ENCODE measurements around the gene HSPA6.
"Not testable (repeated sequence)": the region's sequence is repeated elsewhere in the genome, so short reads cannot be mapped to it uniquely, and the experiment has no call there.

Gene HSPA6

DNA sequence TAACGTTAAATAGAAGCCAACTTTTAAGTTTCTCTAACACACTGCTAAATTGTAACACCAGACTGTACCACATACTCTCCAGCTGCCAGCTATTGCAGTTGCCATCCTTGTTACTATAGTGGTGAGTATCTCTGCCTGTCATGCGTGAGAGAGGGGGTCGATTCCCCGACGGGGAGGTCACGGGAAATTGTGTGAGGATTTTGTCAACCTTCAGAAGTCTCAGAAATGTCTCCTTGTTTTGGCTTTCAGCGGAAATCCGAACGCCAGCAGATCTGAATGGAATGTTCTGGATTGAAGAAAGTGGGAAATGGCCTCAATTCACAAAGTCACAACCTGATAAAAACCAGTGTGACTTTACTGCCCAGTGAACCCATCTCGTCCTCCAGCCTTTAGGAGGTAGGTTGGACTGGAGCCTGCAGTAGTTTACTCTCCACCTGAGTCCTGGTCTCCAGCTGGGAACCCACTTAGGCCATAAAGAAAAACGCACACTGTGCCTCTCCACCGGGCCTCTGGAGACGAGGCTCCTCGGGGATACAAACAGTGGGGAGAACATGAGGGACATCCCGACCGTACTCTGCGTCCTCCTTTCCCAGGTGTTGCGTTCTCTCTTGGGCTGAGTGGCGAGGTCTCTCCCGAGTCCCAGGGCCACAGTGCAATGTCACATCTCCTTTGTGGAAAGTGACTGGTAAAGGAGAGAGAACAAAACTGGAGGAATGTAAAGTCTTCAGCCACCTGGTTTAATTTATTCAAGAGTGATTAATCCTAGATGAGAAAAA lies 1.1 kb upstream of the HSPA6 start:
- not testable (repeated sequence) for H4K12ac ChIP-seq (ENCODE audit: low read depth, low read length); H3K79me1 ChIP-seq (ENCODE audit: low read length); H3K9ac ChIP-seq (ENCODE audit: low read length); H3K4me3 ChIP-seq (ENCODE audit: low read depth, low read length); H2AFZ ChIP-seq (ENCODE audit: insufficient read depth, low read length, poor library complexity); H3K23ac ChIP-seq (ENCODE audit: low read length); H3K4ac ChIP-seq (ENCODE audit: low read depth, low read length); H3K27ac ChIP-seq (ENCODE audit: low read depth, low read length); DNase-seq; H4K8ac ChIP-seq (ENCODE audit: low read depth, low read length); H3K9me3 ChIP-seq (ENCODE audit: insufficient read depth, low read depth, low read length); H3K79me2 ChIP-seq (ENCODE audit: control insufficient read depth, insufficient read depth, low read length, poor library complexity); H2BK5ac ChIP-seq (ENCODE audit: low read depth, low read length, poor library complexity); H4K91ac ChIP-seq (ENCODE audit: low read depth, low read length); H3K36me3 ChIP-seq (ENCODE audit: control insufficient read depth in 1 of 2, insufficient read depth in 2 of 2, low read length in 2 of 2); H2AK5ac ChIP-seq (ENCODE audit: low read length); H2BK12ac ChIP-seq (ENCODE audit: low read length); H3K4me1 ChIP-seq (ENCODE audit: control insufficient read depth in 1 of 2, insufficient read depth in 2 of 2, low read length in 2 of 2); H3K14ac ChIP-seq (ENCODE audit: low read length); H2BK120ac ChIP-seq (ENCODE audit: insufficient read depth, low read length, poor library complexity); H3K18ac ChIP-seq (ENCODE audit: low read length)
- Histone ChIP-seq H3K27me3 (ENCODE audit: insufficient read depth, low read length) (peaks cover 10% of the 10 kb centered on the region), H3K4me2 (ENCODE audit: low read length) (peak overlapping the region; percentile 2)
- WGBS (ENCODE audit: extremely low coverage, insufficient coverage, insufficient read length): no CpG with 5 or more reads among the region's 20 CpGs

DNA sequence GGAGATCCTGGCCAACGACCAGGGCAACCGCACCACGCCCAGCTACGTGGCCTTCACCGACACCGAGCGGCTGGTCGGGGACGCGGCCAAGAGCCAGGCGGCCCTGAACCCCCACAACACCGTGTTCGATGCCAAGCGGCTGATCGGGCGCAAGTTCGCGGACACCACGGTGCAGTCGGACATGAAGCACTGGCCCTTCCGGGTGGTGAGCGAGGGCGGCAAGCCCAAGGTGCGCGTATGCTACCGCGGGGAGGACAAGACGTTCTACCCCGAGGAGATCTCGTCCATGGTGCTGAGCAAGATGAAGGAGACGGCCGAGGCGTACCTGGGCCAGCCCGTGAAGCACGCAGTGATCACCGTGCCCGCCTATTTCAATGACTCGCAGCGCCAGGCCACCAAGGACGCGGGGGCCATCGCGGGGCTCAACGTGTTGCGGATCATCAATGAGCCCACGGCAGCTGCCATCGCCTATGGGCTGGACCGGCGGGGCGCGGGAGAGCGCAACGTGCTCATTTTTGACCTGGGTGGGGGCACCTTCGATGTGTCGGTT lies 477 bp downstream of the HSPA6 start:
- no CpG with 5 or more reads among the region's 55 CpGs for WGBS (ENCODE audit: extremely low coverage, insufficient coverage, insufficient read length)
- not testable (repeated sequence) for H3K18ac ChIP-seq (ENCODE audit: low read length); H2BK5ac ChIP-seq (ENCODE audit: low read depth, low read length, poor library complexity); DNase-seq; H3K79me2 ChIP-seq (ENCODE audit: control insufficient read depth, insufficient read depth, low read length, poor library complexity); H3K36me3 ChIP-seq (ENCODE audit: control insufficient read depth in 1 of 2, insufficient read depth in 2 of 2, low read length in 2 of 2); H3K14ac ChIP-seq (ENCODE audit: low read length); H3K79me1 ChIP-seq (ENCODE audit: low read length); H3K9me3 ChIP-seq (ENCODE audit: insufficient read depth, low read depth, low read length); H3K4ac ChIP-seq (ENCODE audit: low read depth, low read length); H4K12ac ChIP-seq (ENCODE audit: low read depth, low read length); H2AFZ ChIP-seq (ENCODE audit: insufficient read depth, low read length, poor library complexity); H3K23ac ChIP-seq (ENCODE audit: low read length); H4K8ac ChIP-seq (ENCODE audit: low read depth, low read length); H2BK12ac ChIP-seq (ENCODE audit: low read length); H3K4me1 ChIP-seq (ENCODE audit: control insufficient read depth in 1 of 2, insufficient read depth in 2 of 2, low read length in 2 of 2); H2BK120ac ChIP-seq (ENCODE audit: insufficient read depth, low read length, poor library complexity); H4K91ac ChIP-seq (ENCODE audit: low read depth, low read length); H3K27ac ChIP-seq (ENCODE audit: low read depth, low read length); H2AK5ac ChIP-seq (ENCODE audit: low read length); H3K9ac ChIP-seq (ENCODE audit: low read length)
- Histone ChIP-seq H3K27me3 (ENCODE audit: insufficient read depth, low read length) (peaks cover 10% of the 10 kb centered on the region), H3K4me2 (ENCODE audit: low read length) (peak overlapping the region; percentile 50), H3K4me3 (ENCODE audit: low read depth, low read length) (peak overlapping the region; percentile 68)

DNA sequence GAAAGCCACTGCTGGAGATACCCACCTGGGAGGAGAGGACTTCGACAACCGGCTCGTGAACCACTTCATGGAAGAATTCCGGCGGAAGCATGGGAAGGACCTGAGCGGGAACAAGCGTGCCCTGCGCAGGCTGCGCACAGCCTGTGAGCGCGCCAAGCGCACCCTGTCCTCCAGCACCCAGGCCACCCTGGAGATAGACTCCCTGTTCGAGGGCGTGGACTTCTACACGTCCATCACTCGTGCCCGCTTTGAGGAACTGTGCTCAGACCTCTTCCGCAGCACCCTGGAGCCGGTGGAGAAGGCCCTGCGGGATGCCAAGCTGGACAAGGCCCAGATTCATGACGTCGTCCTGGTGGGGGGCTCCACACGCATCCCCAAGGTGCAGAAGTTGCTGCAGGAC lies 981 bp downstream of the HSPA6 start:
- not testable (repeated sequence) for H4K12ac ChIP-seq (ENCODE audit: low read depth, low read length)

DNA sequence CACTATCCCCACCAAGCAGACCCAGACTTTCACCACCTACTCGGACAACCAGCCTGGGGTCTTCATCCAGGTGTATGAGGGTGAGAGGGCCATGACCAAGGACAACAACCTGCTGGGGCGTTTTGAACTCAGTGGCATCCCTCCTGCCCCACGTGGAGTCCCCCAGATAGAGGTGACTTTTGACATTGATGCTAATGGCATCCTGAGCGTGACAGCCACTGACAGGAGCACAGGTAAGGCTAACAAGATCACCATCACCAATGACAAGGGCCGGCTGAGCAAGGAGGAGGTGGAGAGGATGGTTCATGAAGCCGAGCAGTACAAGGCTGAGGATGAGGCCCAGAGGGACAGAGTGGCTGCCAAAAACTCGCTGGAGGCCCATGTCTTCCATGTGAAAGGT lies 1.6 kb downstream of the HSPA6 start:
- H3K4me2 ChIP-seq (ENCODE audit: low read length); H3K79me1 ChIP-seq (ENCODE audit: low read length); H3K4me3 ChIP-seq (ENCODE audit: low read depth, low read length); H3K4ac ChIP-seq (ENCODE audit: low read depth, low read length); H3K9me3 ChIP-seq (ENCODE audit: insufficient read depth, low read depth, low read length); H3K23ac ChIP-seq (ENCODE audit: low read length); H3K18ac ChIP-seq (ENCODE audit: low read length); H3K79me2 ChIP-seq (ENCODE audit: control insufficient read depth, insufficient read depth, low read length, poor library complexity); H3K36me3 ChIP-seq (ENCODE audit: control insufficient read depth in 1 of 2, insufficient read depth in 2 of 2, low read length in 2 of 2); H3K4me1 ChIP-seq (ENCODE audit: control insufficient read depth in 1 of 2, insufficient read depth in 2 of 2, low read length in 2 of 2); H4K91ac ChIP-seq (ENCODE audit: low read depth, low read length); H3K14ac ChIP-seq (ENCODE audit: low read length); H4K12ac ChIP-seq (ENCODE audit: low read depth, low read length); H3K9ac ChIP-seq (ENCODE audit: low read length); H2BK120ac ChIP-seq (ENCODE audit: insufficient read depth, low read length, poor library complexity); H3K27ac ChIP-seq (ENCODE audit: low read depth, low read length); H2BK5ac ChIP-seq (ENCODE audit: low read depth, low read length, poor library complexity); H2AK5ac ChIP-seq (ENCODE audit: low read length); DNase-seq; H2AFZ ChIP-seq (ENCODE audit: insufficient read depth, low read length, poor library complexity); H2BK12ac ChIP-seq (ENCODE audit: low read length); H4K8ac ChIP-seq (ENCODE audit: low read depth, low read length): not testable (repeated sequence)
- H3K27me3 ChIP-seq (ENCODE audit: insufficient read depth, low read length): peaks cover 10% of the 10 kb centered on the region
- WGBS (ENCODE audit: extremely low coverage, insufficient coverage, insufficient read length): no CpG with 5 or more reads among the region's 7 CpGs

More for the DNA sequence above, 981 bp downstream of the HSPA6 start:
- H2BK5ac ChIP-seq (ENCODE audit: low read depth, low read length, poor library complexity); H3K18ac ChIP-seq (ENCODE audit: low read length); H3K9ac ChIP-seq (ENCODE audit: low read length); H3K23ac ChIP-seq (ENCODE audit: low read length); H4K8ac ChIP-seq (ENCODE audit: low read depth, low read length); H3K27ac ChIP-seq (ENCODE audit: low read depth, low read length); DNase-seq; H3K9me3 ChIP-seq (ENCODE audit: insufficient read depth, low read depth, low read length); H3K36me3 ChIP-seq (ENCODE audit: control insufficient read depth in 1 of 2, insufficient read depth in 2 of 2, low read length in 2 of 2); H3K4me2 ChIP-seq (ENCODE audit: low read length); H4K91ac ChIP-seq (ENCODE audit: low read depth, low read length); H3K14ac ChIP-seq (ENCODE audit: low read length); H3K79me1 ChIP-seq (ENCODE audit: low read length); H2BK120ac ChIP-seq (ENCODE audit: insufficient read depth, low read length, poor library complexity); H3K4me3 ChIP-seq (ENCODE audit: low read depth, low read length); H3K79me2 ChIP-seq (ENCODE audit: control insufficient read depth, insufficient read depth, low read length, poor library complexity); H3K4me1 ChIP-seq (ENCODE audit: control insufficient read depth in 1 of 2, insufficient read depth in 2 of 2, low read length in 2 of 2); H2BK12ac ChIP-seq (ENCODE audit: low read length); H3K4ac ChIP-seq (ENCODE audit: low read depth, low read length); H2AFZ ChIP-seq (ENCODE audit: insufficient read depth, low read length, poor library complexity); H2AK5ac ChIP-seq (ENCODE audit: low read length): not testable (repeated sequence)
- peaks cover 10% of the 10 kb centered on the region for H3K27me3 ChIP-seq (ENCODE audit: insufficient read depth, low read length)
- WGBS (ENCODE audit: extremely low coverage, insufficient coverage, insufficient read length): no CpG with 5 or more reads among the region's 23 CpGs

Measured in trophoblast cell (in vitro differentiated cells and primary cell).